ENCODE results near the gene TLR2.
"Not testable (repeated sequence)": the region's sequence is repeated elsewhere in the genome, so short reads cannot be mapped to it uniquely, and the experiment has no call there.

The TLR2 gene

GRCh38 chr4:153661215-153661822 is 22.8 kb upstream of the TLR2 start:
- DNase-seq, result no peak

- no peak for DNase-seq
These were observed 22.2 kb upstream of the TLR2 start for GRCh38 chr4:153661908-153662307.

- no peak for DNase-seq
These were observed 20.4 kb upstream of the TLR2 start for GRCh38 chr4:153663667-153664066.

GRCh38 chr4:153666505-153666904 is 17.6 kb upstream of the TLR2 start:
- not testable (repeated sequence) for DNase-seq

GRCh38 chr4:153668647-153669046 is 15.4 kb upstream of the TLR2 start:
- no peak for DNase-seq

GRCh38 chr4:153669838-153670237 is 14.2 kb upstream of the TLR2 start:
- no peak for DNase-seq

- no peak for DNase-seq
These were observed 7.6 kb upstream of the TLR2 start for GRCh38 chr4:153676486-153676885.

- DNase-seq, result peak in 1 of 2 donors; percentile 6
These were observed 7.1 kb upstream of the TLR2 start for GRCh38 chr4:153676984-153677383.

GRCh38 chr4:153679486-153679885 is 4.6 kb upstream of the TLR2 start:
- DNase-seq, result peak in 1 of 2 donors; percentile 48

- no peak for DNase-seq
These were observed 308 bp upstream of the TLR2 start for GRCh38 chr4:153683763-153684181.

- no peak for DNase-seq
These were observed 891 bp downstream of the TLR2 start for GRCh38 chr4:153684971-153685371.

GRCh38 chr4:153704522-153704921 is 20.4 kb downstream of the TLR2 start:
- DNase-seq, result no peak

- DNase-seq, result no peak
These were observed 21.8 kb downstream of the TLR2 start for GRCh38 chr4:153705743-153706468.

GRCh38 chr4:153706519-153706918 is 22.4 kb downstream of the TLR2 start:
- DNase-seq, result no peak

- DNase-seq, result no peak
These were observed 26.6 kb downstream of the TLR2 start for GRCh38 chr4:153710681-153711080.

- DNase-seq, result no peak
These were observed 30.0 kb downstream of the TLR2 start for GRCh38 chr4:153713866-153714646.

- DNase-seq, result no peak
These were observed 38.0 kb downstream of the TLR2 start for GRCh38 chr4:153722036-153722435.

- no peak for DNase-seq
These were observed 40.5 kb downstream of the TLR2 start for GRCh38 chr4:153724606-153725005.

GRCh38 chr4:153725136-153725830 is 41.2 kb downstream of the TLR2 start:
- DNase-seq, result no peak

- DNase-seq, result no peak
These were observed 41.7 kb downstream of the TLR2 start for GRCh38 chr4:153725831-153726154.

- DNase-seq, result no peak
These were observed 44.1 kb downstream of the TLR2 start for GRCh38 chr4:153728151-153728550.

GRCh38 chr4:153728660-153729059 is 44.6 kb downstream of the TLR2 start:
- no peak for DNase-seq

- no peak for DNase-seq
These were observed 45.8 kb downstream of the TLR2 start for GRCh38 chr4:153729895-153730294.

Measured in CD4-positive, alpha-beta T cell treated with Interleukin-1 beta for 1 hour (primary cell).